NT2/D1 (cell line): ENCODE results near the gene TPCN1.

Experiments
- SUZ12 ChIP-seq: IDR thresholded peaks from 2 replicates; pipeline ENCODE4 v1.6.1; 2011; ENCODE audit not compliant: insufficient read length, insufficient read depth; ENCODE audit errors: extremely low read depth
- YY1 ChIP-seq: IDR thresholded peaks from 2 replicates; pipeline ENCODE4 v1.6.1; 2011; ENCODE audit not compliant: insufficient read length, insufficient read depth
- ZNF274 ChIP-seq: IDR thresholded peaks from 2 replicates; pipeline ENCODE4 v1.6.1; 2011; ENCODE audit warnings: mild to moderate bottlenecking, low read depth, low read length

- TF ChIP-seq ZNF274 (no peak), SUZ12 (no peak), YY1 (no peak)
Measured at GRCh38 chr12:113305281-113305856, 84.1 kb downstream of the TPCN1 start.
